Fibroblast of the aortic adventitia (primary cell): ENCODE measurements around the gene NTRK3. TPM values are rescaled to one million over a fixed set of nuclear protein-coding genes. Genes with fewer than 3 reads are reported as not detected.

Experiments
- DNase-seq: peaks from one replicate; pipeline ENCODE4 v3.0.0-alpha.2; 2010; ENCODE audit warnings: low read depth
- H3K4me3 ChIP-seq: 2 replicates; pipeline ENCODE4 v1.5.1; 2011; ENCODE audit warnings: low read depth, mild to moderate bottlenecking, control low read depth, low read length, moderate library complexity
- total RNA-seq: library from RNA; depleted of rRNA; stranded (reverse); fragments of >200 nt; gene quantifications from 2 replicates; pipeline ENCODE4 v1.2.3, GENCODE V29; 2012; ENCODE audit warnings: low replicate concordance
- TF ChIP-seq, protein P1 (sequence below): IDR thresholded peaks from 2 replicates; pipeline ENCODE4 v1.5.1; 2011; ENCODE audit warnings: mild to moderate bottlenecking, low read length, control low read depth, inconsistent platforms; ENCODE audit not compliant: insufficient read depth

The NTRK3 gene
- total RNA-seq, 1 donor, result 19.6 TPM

DNA sequence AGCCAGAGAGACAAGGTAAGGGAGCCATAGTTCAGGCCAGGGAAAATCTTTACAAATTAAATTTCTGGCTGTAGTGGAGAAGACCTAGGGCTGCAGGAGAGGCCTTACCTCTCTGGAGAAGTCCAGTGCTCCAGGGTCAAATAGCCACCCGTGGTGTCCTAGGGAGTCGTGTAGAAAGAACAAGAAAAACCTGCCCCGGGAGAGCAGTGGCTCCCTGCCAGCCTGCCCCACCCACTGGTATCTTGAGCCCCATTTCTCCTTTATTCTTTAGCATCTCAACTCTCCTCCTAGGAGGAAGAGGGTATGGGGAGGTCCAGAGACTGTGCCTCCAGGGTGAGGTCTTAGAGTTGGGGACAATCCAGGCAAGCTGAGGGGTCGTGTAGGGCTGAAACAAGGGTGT is 32.1 kb upstream of the NTRK3 start:
- no peak for DNase-seq
- H3K4me3 ChIP-seq, result no peak overlapping the region
- TF ChIP-seq, protein P1, sequence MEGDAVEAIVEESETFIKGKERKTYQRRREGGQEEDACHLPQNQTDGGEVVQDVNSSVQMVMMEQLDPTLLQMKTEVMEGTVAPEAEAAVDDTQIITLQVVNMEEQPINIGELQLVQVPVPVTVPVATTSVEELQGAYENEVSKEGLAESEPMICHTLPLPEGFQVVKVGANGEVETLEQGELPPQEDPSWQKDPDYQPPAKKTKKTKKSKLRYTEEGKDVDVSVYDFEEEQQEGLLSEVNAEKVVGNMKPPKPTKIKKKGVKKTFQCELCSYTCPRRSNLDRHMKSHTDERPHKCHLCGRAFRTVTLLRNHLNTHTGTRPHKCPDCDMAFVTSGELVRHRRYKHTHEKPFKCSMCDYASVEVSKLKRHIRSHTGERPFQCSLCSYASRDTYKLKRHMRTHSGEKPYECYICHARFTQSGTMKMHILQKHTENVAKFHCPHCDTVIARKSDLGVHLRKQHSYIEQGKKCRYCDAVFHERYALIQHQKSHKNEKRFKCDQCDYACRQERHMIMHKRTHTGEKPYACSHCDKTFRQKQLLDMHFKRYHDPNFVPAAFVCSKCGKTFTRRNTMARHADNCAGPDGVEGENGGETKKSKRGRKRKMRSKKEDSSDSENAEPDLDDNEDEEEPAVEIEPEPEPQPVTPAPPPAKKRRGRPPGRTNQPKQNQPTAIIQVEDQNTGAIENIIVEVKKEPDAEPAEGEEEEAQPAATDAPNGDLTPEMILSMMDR, result no peak

DNA sequence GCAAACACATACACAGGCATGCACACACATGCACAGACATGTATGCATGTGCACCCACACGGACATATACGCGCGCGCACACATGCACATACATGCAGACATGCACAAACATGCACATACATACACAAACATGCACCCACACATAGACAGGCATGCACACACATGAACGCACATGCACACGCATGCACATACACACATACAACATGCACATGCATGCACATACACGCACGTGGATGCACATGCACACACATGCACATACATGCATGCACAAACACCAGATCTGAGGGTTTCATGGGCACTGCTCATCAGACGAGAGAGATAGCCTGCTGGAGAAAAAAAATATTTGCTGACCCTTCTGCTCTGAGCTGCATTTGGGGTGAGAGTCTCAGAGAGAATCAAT is 31.7 kb upstream of the NTRK3 start:
- no peak for DNase-seq
- TF ChIP-seq, protein P1, result no peak
- no peak overlapping the region for H3K4me3 ChIP-seq

DNA sequence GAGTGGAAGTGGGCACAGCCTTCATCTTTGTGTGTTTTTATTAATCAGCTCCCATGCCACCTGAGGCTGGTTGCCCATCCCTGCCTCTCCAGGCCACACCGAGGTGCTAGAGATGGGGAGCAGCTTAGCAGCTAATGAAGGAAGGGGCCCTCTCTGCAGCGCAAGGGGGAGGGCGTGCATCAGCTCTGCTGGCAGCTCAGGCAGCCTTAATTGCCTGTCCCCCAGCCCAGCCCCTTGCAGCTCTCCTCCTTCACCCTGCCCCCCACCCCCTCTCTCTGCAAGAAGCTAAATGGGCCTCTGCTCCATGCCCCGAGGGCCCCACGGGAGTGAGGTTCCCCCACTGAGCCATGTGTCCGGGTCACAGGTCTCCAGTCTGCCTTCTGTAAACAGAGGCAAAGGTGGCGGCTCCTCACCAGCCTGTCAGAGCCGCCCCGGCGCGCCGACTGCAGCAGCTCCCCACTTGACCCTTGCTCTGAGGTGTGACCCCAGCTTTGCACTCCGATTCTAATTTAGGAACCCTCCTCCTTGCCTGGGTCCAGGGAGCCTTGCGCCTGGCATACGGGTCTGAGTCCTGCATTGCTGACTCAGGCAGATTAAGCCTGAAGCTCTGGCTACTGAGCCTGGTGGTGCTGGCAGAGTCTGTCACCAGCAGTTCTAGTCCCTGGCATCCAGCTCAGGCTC is 27.9 kb upstream of the NTRK3 start:
- TF ChIP-seq, protein P1, result no peak
- no peak overlapping the region for H3K4me3 ChIP-seq
- no peak for DNase-seq

DNA sequence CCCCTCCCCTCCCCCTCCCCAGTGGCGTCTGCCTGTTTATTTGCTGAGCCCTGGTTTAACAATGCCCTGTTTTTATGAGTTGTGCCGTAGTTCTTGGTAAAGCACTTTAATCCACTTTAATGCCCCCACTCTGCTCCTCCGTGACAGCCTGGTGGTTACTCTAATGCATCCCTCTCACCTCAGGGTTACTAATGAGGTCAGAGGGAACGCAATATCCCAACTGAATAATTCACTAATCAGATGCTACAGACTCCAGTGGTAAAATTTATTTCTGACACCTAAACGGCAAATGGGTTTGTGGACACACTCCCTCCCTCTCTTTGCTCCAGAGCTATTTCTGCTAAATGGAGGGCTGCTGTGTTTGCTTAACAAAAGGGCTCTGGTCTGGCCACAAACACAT is 26.1 kb upstream of the NTRK3 start:
- TF ChIP-seq, protein P1, result no peak
- no peak overlapping the region for H3K4me3 ChIP-seq
- DNase-seq, result no peak

DNA sequence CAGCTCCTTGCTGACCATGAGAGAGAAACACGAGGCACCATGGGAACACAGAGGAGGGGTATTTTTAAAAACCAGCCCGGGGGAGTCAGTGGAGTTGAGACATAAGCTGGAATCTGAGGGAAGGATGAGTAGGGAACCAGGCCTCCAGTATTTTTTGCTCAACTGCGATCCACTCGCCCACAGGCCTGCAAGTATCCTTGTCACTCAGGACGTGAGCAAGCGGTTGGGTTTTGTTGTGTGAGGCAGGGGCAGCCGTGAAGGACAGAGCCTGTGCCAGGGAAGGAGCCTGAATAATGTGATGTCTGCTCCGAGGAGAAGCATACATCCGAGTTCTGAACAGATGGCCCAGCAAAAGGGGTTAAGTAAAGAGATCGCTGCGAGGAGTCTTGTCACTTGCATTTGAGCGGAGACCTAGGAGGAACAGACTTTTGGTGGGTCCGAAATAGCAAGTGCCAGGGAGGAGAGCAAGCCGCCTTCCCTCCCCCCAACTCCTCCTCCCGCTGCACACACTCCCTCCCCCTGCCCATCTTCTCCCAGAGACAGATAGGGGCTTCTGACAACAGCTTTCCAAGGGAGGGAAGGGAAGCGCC is 20.4 kb upstream of the NTRK3 start:
- TF ChIP-seq, protein P1, result no peak
- DNase-seq, result no peak
- no peak overlapping the region for H3K4me3 ChIP-seq

DNA sequence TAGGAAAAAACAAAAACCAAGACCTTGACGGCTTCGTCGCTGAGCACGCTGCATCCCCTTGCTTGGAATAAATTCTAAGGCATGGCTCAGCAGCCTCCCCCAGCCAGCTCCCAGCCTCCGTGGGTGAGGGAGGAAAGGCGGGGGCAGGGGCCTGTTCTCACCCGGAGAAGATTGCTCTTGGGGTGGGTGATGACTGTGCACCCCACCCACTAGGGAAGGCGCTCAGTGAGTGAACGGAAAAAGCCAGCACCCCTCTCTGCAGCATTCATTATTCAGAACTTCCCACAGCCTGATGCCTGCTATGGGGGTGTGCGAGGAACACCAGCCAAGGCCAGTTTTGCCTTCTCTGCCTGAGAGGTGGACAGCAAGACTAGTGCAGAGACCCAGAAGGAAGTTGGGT is 19.3 kb upstream of the NTRK3 start:
- TF ChIP-seq, protein P1, result no peak
- no peak overlapping the region for H3K4me3 ChIP-seq
- no peak for DNase-seq
